Tibial artery (tissue), 4 donors: Measurements from ENCODE around the gene CDC5L.

ENCODE experiments used
- DNase-seq, 2 donors: peaks; one replicate each; pipeline ENCODE4 v3.0.0-alpha.2; 2019
- H3K27ac ChIP-seq, 2 donors: fragments of 200-600 bp; sonication (generic) in 1 of 2; 1 replicate in 1 of 2; 2 replicates in 1 of 2; pipeline ENCODE4 v1.5.1; 2018 to 2019; ENCODE audit warnings: mild to moderate bottlenecking in 1 of 2
- H3K27me3 ChIP-seq, 2 donors: fragments of 200-600 bp; sonication (generic) in 1 of 2; one replicate each; pipeline versions ENCODE4 v1.5.1 to v1.6.0; 2016 to 2019
- H3K36me3 ChIP-seq, 3 donors: fragments of 200-600 bp; sonication (generic) in 2 of 3; one replicate each; pipeline ENCODE4 v1.5.1; 2016 to 2019; ENCODE audit warnings: mild to moderate bottlenecking in 2 of 3
- H3K4me1 ChIP-seq, 4 donors: fragments of 200-600 bp; sonication (generic) in 2 of 4; 1 replicate in 3 of 4; 2 replicates in 1 of 4; pipeline ENCODE4 v1.5.1; 2016 to 2019
- H3K4me3 ChIP-seq, 2 donors: fragments of 200-600 bp; sonication (generic) in 1 of 2; 1 replicate in 1 of 2; 2 replicates in 1 of 2; pipeline ENCODE4 v1.5.1; 2018 to 2019; ENCODE audit warnings: mild to moderate bottlenecking in 2 of 2
- H3K9me3 ChIP-seq, 3 donors: fragments of 200-600 bp; sonication (generic) in 1 of 3; one replicate each; pipeline ENCODE4 v1.5.1; 2016 to 2019
- intact Hi-C: fragments of 100-400 bp; cut with DNase I; formaldehyde crosslinking; loops from one replicate; pipeline ENCODE4 v1.15.0; 2023; ENCODE audit warnings: low total_unique reads
- TF ChIP-seq, protein P1 (sequence below), 2 experiments: fragments of 200-600 bp in 1 of 2; fragments of 450-650 bp in 1 of 2; IDR thresholded peaks; one replicate each; pipeline ENCODE4 v1.5.1; 2017 to 2019; ENCODE audit warnings: antibody characterized with exemption in 2 of 2, mild to moderate bottlenecking in 1 of 2, moderate library complexity in 1 of 2

CDC5L gene

DNA sequence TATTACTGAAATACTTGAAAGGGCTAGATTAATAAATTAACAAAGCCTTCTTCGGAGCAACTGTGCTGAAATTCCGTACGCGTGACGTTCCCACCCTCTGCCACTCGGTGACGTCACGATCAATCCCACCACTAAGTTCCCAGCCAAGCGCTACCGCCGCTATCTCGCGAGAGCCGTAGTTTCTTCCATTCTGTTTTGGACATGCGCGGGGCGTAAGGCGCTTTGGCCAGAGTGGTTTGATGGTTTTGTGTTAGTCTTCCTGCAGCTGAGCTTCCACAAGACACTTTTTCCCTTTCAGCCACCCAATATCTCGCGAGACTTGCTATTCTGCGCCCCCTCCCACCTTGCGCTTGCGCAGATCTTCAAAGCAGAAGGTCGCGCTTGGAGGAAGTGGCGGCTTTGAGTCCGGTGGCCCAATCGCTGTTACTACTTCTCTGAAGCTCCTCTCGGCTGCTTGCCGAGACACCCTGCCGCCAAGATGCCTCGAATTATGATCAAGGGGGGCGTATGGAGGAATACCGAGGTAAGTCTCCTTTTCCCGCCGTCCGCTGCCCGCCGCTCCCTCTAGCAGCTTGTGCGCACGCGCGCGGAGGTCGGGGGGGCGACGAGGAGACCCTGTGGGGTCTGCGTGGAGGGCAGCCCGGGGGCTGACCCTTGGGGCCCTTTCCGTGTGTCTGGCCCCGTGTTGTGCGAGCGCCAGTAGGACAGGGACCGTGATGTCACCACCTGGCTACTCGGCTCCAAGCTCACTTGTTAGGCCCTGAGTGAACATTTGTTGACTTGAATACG lies at the start of gene CDC5L:
CDC5L (plus strand) TSS at position 361 of the 789 bp plus-strand sequence; CDS start at position 479, 118 bp downstream.
- H3K27ac ChIP-seq = peak within 1 kb of the TSS; percentile 95 to 98
- peak; percentile 96 to 98 for DNase-seq
- H3K27me3 ChIP-seq = no peaks in the 10 kb centered on the region
- TF ChIP-seq, protein P1, sequence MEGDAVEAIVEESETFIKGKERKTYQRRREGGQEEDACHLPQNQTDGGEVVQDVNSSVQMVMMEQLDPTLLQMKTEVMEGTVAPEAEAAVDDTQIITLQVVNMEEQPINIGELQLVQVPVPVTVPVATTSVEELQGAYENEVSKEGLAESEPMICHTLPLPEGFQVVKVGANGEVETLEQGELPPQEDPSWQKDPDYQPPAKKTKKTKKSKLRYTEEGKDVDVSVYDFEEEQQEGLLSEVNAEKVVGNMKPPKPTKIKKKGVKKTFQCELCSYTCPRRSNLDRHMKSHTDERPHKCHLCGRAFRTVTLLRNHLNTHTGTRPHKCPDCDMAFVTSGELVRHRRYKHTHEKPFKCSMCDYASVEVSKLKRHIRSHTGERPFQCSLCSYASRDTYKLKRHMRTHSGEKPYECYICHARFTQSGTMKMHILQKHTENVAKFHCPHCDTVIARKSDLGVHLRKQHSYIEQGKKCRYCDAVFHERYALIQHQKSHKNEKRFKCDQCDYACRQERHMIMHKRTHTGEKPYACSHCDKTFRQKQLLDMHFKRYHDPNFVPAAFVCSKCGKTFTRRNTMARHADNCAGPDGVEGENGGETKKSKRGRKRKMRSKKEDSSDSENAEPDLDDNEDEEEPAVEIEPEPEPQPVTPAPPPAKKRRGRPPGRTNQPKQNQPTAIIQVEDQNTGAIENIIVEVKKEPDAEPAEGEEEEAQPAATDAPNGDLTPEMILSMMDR (IDR thresholded peaks at IDR 0.05) = no peak
- H3K4me3 ChIP-seq = peak within 1 kb of the TSS; percentile 68 to 94
- H3K9me3 ChIP-seq = no peaks in the 10 kb centered on the region
- H3K4me1 ChIP-seq = peaks cover 4 to 46% (median 17%) of the 10 kb centered on the region in 4 donors
- peaks cover 10 to 14% (median 14%) of the 10 kb centered on the region in 3 donors for H3K36me3 ChIP-seq
- intact Hi-C loops = loop anchor here (5.0 kb wide), 1 partner anchor 120 kb away; the partner anchor contains the start of gene NFKBIE

DNA sequence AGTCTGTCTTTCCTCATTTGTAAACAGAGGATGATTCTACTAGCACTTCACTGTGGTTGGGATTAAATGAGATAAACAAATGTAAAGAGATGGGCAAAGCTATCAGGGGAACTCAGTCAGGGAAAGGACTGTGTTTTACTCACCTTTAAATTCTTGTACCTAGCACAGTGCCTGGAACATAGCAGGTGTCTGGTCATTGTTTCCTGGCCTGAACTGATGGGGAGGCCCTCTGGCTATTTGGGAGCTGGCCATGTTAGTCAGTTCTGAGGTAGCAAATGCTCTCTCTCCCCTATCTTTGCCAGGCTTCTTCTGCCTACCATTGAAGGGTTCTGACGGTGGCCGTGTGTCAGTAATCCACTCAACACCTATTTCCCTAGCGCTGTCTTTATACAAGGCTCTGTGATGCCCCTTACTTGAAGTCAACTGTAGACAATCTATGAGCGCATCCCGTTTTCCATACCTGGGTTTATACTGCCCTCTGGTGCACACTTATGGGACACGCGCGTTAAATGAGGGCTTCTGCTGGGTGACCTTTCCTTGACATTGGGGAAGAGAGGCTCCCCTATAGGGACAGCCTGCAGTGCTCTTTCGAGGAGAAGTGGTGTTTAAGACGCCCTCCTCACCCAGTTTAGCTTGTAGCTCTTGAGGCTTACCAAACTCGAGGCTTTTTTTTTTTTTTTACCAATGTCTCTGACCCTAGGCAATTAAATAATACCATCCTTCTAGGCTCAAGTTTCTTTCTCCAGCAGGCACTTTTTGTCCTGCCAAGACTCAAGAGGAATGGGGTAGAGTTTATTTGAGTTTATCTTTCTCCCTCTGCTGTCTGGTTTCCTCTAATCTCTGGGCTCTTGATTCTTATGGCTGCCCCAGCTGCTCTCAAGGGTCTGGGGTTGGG lies 49.0 kb upstream of the CDC5L start:
- TF ChIP-seq, protein P1 (IDR thresholded peaks at IDR 0.05) = peak; percentile 62 to 66
- intact Hi-C loops = loop anchor here (5.0 kb wide), 1 partner anchor 71 kb away; the partner anchor contains the start of gene NFKBIE
- H3K27me3 ChIP-seq = peaks cover 0 to 51% of the 10 kb centered on the region in 2 donors
- H3K4me1 ChIP-seq = peaks cover 0 to 23% (median 7%) of the 10 kb centered on the region in 4 donors
- no peak overlapping the region for H3K4me3 ChIP-seq
- H3K27ac ChIP-seq = no peak overlapping the region
- no peaks in the 10 kb centered on the region for H3K36me3 ChIP-seq
- no peaks in the 10 kb centered on the region for H3K9me3 ChIP-seq
- DNase-seq = peak; percentile 67 to 69

DNA sequence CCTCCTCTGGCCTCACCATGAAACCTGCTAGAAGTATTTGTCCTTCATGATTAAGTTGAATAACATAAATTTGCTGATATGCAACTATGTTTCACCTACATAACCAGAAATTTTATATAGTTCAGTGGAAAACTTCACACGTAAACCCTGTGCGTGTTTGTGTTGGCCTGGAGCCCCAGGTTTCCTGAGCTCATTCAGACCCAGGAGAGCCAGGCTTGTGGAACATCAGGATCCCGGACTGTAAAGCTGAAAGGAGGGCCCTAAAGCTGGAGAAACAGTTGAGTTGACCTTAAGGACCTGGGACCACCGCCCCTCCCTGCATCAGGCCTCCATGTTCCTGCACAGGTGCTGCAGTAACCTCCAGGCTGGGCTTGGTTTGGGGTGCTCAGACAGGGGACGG lies 48.2 kb upstream of the CDC5L start:
- Histone ChIP-seq H3K36me3 (no peaks in the 10 kb centered on the region), H3K9me3 (no peaks in the 10 kb centered on the region), H3K27me3 (peaks cover 0 to 52% of the 10 kb centered on the region in 2 donors), H3K4me3 (no peak overlapping the region), H3K4me1 (peaks cover 0 to 23% (median 7%) of the 10 kb centered on the region in 4 donors), H3K27ac (no peak overlapping the region)
- intact Hi-C loops = loop anchor here (5.0 kb wide), 1 partner anchor 72 kb away; the partner anchor contains the start of gene NFKBIE
- DNase-seq = peak; percentile 28 to 71
- TF ChIP-seq, protein P1 (IDR thresholded peaks at IDR 0.05) = no peak

DNA sequence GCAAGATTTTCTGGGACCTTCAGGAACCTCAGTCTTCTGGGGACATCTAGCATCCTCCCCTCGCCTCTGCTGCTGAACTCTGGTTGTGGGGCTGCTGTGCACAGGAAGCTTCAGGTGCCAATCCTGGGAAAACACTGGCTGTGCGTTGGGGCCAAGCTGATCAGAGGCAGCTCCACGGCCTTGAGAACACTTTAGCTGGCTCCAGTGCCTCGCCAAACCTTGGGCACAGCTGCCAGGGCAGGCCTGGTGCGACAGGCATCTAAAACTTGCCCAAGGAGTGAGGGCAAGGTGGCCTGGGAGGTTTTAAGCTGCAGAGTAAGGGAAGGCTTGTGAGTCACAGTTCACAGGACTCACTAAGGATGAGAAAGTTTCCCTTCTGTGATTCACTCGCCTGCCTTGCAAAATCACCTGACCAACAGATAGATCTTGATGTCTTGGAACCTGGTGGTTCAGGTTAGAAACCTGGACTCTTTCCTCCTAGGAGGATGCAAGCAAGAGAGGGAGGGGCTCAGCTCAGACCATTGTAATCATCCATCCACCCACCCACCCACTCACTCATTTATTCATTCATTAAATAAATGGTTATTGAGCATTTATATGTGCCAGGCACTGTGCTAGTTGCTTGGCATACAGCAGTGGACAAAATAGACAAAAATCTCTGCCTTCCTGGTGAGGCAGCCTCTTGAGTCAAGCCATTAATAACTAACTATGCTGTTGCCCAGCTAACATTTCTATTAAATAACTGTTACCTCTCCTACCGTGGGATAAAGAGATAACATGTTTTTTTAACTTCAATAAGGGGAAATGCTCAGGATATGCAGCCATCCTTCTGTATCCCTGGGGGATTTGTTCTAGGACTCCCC lies 47.5 kb upstream of the CDC5L start:
- intact Hi-C loops = loop anchor here (5.0 kb wide), 1 partner anchor 73 kb away; the partner anchor contains the start of gene NFKBIE
- no peaks in the 10 kb centered on the region for H3K9me3 ChIP-seq
- peaks cover 0 to 23% (median 7%) of the 10 kb centered on the region in 4 donors for H3K4me1 ChIP-seq
- H3K36me3 ChIP-seq = no peaks in the 10 kb centered on the region
- H3K4me3 ChIP-seq = no peak overlapping the region
- no peak for DNase-seq
- no peak overlapping the region for H3K27ac ChIP-seq
- peaks cover 0 to 47% of the 10 kb centered on the region in 2 donors for H3K27me3 ChIP-seq
- TF ChIP-seq, protein P1 (IDR thresholded peaks at IDR 0.05) = no peak
